ENCODE measurements around the gene ATXN1. TPM values are rescaled to one million over a fixed set of nuclear protein-coding genes. Genes with fewer than 3 reads are reported as not detected.

ATXN1 gene
- polyA plus RNA-seq, 1 donor (not counting 4 experiments of a cell fraction or from before 2014, with no cell fraction given) = 9.7 TPM

DNA sequence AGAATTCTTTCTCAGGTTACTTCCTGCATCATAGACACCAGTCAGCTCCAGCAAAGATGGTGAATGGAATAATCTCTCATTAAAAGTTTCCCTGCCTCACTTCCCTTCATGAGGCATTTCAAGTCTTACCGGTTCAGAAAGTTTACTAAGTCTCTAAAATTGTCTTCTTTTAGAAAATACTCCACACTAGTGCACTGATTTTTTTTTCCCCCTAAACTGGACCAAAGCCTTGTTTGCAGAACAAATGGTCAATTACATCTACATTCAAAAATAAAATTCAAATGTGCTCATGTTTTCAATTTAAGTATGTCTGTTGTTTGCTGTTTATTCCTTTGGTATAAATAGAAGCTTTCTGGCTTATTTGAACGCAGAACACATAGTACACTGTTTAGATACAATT lies 411.7 kb downstream of the ATXN1 start:
- no peaks in the 10 kb centered on the region for H3K9me3 ChIP-seq (ENCODE audit: control insufficient read depth, low read depth, low read length)
- no peaks in the 10 kb centered on the region for H3K9me1 ChIP-seq (ENCODE audit: control insufficient read depth, extremely low read depth, insufficient read depth, low read length)
- DNase-seq (ENCODE audit: low read depth, low spot score) = no peak
- H3K9ac ChIP-seq (ENCODE audit: control insufficient read depth, extremely low read depth, insufficient read depth, low read length) = no peak overlapping the region
- H3K27me3 ChIP-seq (ENCODE audit: control insufficient read depth, extremely low read depth, insufficient read depth, low read length) = no peaks in the 10 kb centered on the region
- H4K20me1 ChIP-seq (ENCODE audit: control insufficient read depth, extremely low read depth, insufficient read depth, low read length) = no peaks in the 10 kb centered on the region
- H3K4me1 ChIP-seq (ENCODE audit: control insufficient read depth, extremely low read depth, insufficient read depth, low read length) = peaks cover 24% of the 10 kb centered on the region
- H3K4me3 ChIP-seq (ENCODE audit: control insufficient read depth in 2 of 3, extremely low read depth in 1 of 3, insufficient read depth in 2 of 3, low read depth in 1 of 3, low read length in 3 of 3) = no peak overlapping the region
- H3K36me3 ChIP-seq (ENCODE audit: control insufficient read depth in 2 of 2, extremely low read depth in 1 of 2, insufficient read depth in 2 of 2, low read length in 2 of 2) = no peaks in the 10 kb centered on the region
- H3K27ac ChIP-seq (ENCODE audit: control insufficient read depth, insufficient read depth, low read length) = no peak overlapping the region
- FAIRE-seq = no peak
- H3K4me2 ChIP-seq (ENCODE audit: control insufficient read depth, extremely low read depth, insufficient read depth, low read depth, low read length) = no peak overlapping the region
- H2AFZ ChIP-seq (ENCODE audit: control insufficient read depth, low read length) = no peak overlapping the region
- TF ChIP-seq, protein P1, sequence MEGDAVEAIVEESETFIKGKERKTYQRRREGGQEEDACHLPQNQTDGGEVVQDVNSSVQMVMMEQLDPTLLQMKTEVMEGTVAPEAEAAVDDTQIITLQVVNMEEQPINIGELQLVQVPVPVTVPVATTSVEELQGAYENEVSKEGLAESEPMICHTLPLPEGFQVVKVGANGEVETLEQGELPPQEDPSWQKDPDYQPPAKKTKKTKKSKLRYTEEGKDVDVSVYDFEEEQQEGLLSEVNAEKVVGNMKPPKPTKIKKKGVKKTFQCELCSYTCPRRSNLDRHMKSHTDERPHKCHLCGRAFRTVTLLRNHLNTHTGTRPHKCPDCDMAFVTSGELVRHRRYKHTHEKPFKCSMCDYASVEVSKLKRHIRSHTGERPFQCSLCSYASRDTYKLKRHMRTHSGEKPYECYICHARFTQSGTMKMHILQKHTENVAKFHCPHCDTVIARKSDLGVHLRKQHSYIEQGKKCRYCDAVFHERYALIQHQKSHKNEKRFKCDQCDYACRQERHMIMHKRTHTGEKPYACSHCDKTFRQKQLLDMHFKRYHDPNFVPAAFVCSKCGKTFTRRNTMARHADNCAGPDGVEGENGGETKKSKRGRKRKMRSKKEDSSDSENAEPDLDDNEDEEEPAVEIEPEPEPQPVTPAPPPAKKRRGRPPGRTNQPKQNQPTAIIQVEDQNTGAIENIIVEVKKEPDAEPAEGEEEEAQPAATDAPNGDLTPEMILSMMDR (optimal IDR thresholded peaks at IDR 0.05 in 1 of 3, IDR thresholded peaks at IDR 0.05 in 1 of 3, conservative IDR thresholded peaks at IDR 0.05 in 1 of 3; ENCODE audit: extremely low read depth in 1 of 3, insufficient read depth in 2 of 3, low read length in 3 of 3) = no peak
- TF ChIP-seq EZH2 (IDR thresholded peaks at IDR 0.05; ENCODE audit: low read length) = no peak
- no peaks in the 10 kb centered on the region for H3K79me2 ChIP-seq (ENCODE audit: control insufficient read depth, insufficient read depth, low read length)
- dilution Hi-C loops (cut with MboI; ENCODE audit: extremely low pct_ligation_motif_present, low sequenced_read_pairs) = no loop called here

DNA sequence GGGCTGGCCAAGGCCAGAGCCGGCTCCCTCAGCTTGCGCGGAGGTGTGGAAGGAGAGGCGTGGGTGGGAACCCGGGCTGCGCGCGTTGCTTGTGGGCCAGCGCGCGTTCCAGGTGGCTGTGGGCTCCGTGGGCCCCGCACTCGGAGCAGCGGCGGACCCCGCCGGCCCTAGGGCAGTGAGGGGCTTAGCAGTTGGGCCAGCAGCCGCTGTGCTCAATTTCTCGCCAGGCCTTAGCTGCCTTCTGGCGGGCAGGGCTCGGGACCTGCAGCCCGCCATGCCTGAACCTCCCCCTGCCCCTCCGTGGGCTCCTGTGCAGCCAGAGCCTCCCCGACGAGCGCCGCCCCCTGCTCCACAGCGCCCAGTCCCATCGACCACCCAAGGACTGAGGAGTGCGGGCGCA lies 414.4 kb downstream of the ATXN1 start:
- no peak for TF ChIP-seq EZH2 (IDR thresholded peaks at IDR 0.05; ENCODE audit: low read length)
- TF ChIP-seq, protein P1 (optimal IDR thresholded peaks at IDR 0.05 in 1 of 3, IDR thresholded peaks at IDR 0.05 in 1 of 3, conservative IDR thresholded peaks at IDR 0.05 in 1 of 3; ENCODE audit: extremely low read depth in 1 of 3, insufficient read depth in 2 of 3, low read length in 3 of 3) = no peak
- Histone ChIP-seq H3K79me2 (ENCODE audit: control insufficient read depth, insufficient read depth, low read length) (no peaks in the 10 kb centered on the region), H3K4me3 (ENCODE audit: control insufficient read depth in 2 of 3, extremely low read depth in 1 of 3, insufficient read depth in 2 of 3, low read depth in 1 of 3, low read length in 3 of 3) (no peak overlapping the region), H3K9me1 (ENCODE audit: control insufficient read depth, extremely low read depth, insufficient read depth, low read length) (no peaks in the 10 kb centered on the region), H4K20me1 (ENCODE audit: control insufficient read depth, extremely low read depth, insufficient read depth, low read length) (no peaks in the 10 kb centered on the region), H3K4me1 (ENCODE audit: control insufficient read depth, extremely low read depth, insufficient read depth, low read length) (peaks cover 26% of the 10 kb centered on the region), H3K27ac (ENCODE audit: control insufficient read depth, insufficient read depth, low read length) (no peak overlapping the region), H3K9me3 (ENCODE audit: control insufficient read depth, low read depth, low read length) (no peaks in the 10 kb centered on the region), H3K36me3 (ENCODE audit: control insufficient read depth in 2 of 2, extremely low read depth in 1 of 2, insufficient read depth in 2 of 2, low read length in 2 of 2) (no peaks in the 10 kb centered on the region), H3K9ac (ENCODE audit: control insufficient read depth, extremely low read depth, insufficient read depth, low read length) (no peak overlapping the region), H3K4me2 (ENCODE audit: control insufficient read depth, extremely low read depth, insufficient read depth, low read depth, low read length) (no peak overlapping the region), H2AFZ (ENCODE audit: control insufficient read depth, low read length) (no peak overlapping the region), H3K27me3 (ENCODE audit: control insufficient read depth, extremely low read depth, insufficient read depth, low read length) (no peaks in the 10 kb centered on the region)
- dilution Hi-C loops (cut with MboI; ENCODE audit: extremely low pct_ligation_motif_present, low sequenced_read_pairs) = no loop called here
- FAIRE-seq (no peak), DNase-seq (ENCODE audit: low read depth, low spot score) (no peak)

Data from keratinocyte (primary cell).